Measurements from ENCODE around the gene F5. TPM values are rescaled to one million over a fixed set of nuclear protein-coding genes. Genes with fewer than 3 reads are reported as not detected.

The F5 gene
- total and polyA plus RNA-seq, 2 experiments from 2014 or later: 0.16 TPM; not detected in 1

GRCh38 chr1:169615803-169616202, 29.5 kb upstream of the F5 start (continued):
- TF ChIP-seq ZNF462 (CRISPR knock-in tag; IDR thresholded peaks at IDR 0.05) (no peak), EZH2phosphoT487 (IDR thresholded peaks at IDR 0.05; ENCODE audit: unreplicated experiment) (no peak), JUNB (IDR thresholded peaks at IDR 0.05; ENCODE audit: unreplicated experiment) (no peak), POLR2AphosphoS5 (IDR thresholded peaks at IDR 0.05; ENCODE audit: low read depth) (no peak), ZNF114 (CRISPR knock-in tag; IDR thresholded peaks at IDR 0.05) (no peak)

DNA sequence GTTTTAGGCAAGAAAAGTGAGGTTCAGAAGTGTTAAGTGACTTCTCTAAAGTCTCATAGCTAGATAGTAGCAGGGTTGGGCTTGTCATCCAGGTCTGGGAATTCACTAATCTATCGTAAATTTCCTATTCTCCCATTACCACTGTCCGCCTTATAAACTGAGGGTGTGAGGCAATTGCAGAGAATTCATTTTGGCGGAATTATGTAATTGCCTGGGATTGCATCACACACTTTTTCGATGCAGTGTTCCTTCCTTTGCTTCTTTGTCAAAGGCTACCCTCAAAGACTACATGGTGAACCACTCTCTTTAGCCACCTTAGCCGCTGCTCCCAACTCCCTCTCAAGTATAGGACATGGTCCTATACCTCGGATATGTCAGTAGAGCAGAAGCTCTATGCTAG, 24.6 kb upstream of the F5 start:
- H4K20me1 ChIP-seq (replicated peaks; ENCODE audit: insufficient read depth): no peaks in the 10 kb centered on the region
- H3K36me3 ChIP-seq (ENCODE audit: insufficient read depth): no peaks in the 10 kb centered on the region

More for the DNA sequence above, 24.6 kb upstream of the F5 start:
- Mint-ChIP-seq H3K9me3 (no peaks in the 10 kb centered on the region), H3K27ac (no peak overlapping the region), H3K36me3 (ENCODE audit: low read depth) (no peaks in the 10 kb centered on the region), H3K4me1 (no peaks in the 10 kb centered on the region), H3K27me3 (ENCODE audit: insufficient read depth, low read depth, poor library complexity) (peaks cover 2% of the 10 kb centered on the region), H3K4me3 (no peak overlapping the region)
- DNase-seq (ENCODE audit: low spot score) (no peak), ATAC-seq (no peak)
- Histone ChIP-seq H3K4me2 (no peak overlapping the region), H3K79me2 (replicated peaks; ENCODE audit: insufficient read depth) (no peaks in the 10 kb centered on the region), H2AFZ (no peak overlapping the region), H3K4me1 (ENCODE audit: insufficient read depth) (no peaks in the 10 kb centered on the region), H3K4me3 (no peak overlapping the region), H3K27ac (ENCODE audit: low read depth) (no peak overlapping the region), H3K9me2 (ENCODE audit: insufficient read depth) (no peaks in the 10 kb centered on the region), H3K27me3 (ENCODE audit: insufficient read depth) (no peaks in the 10 kb centered on the region), H3F3A (replicated peaks; ENCODE audit: low read depth) (no peaks in the 10 kb centered on the region)
- TF ChIP-seq JUNB (IDR thresholded peaks at IDR 0.05; ENCODE audit: unreplicated experiment): no peak
- no peak for TF ChIP-seq EZH2 (IDR thresholded peaks at IDR 0.05; ENCODE audit: low read depth, unreplicated experiment)
